Esophagus muscularis mucosa (tissue), 4 donors: ENCODE measurements around the gene SARS2. TPM values are rescaled to one million over a fixed set of nuclear protein-coding genes. Genes with fewer than 3 reads are reported as not detected.
"Not testable (repeated sequence)": the region's sequence is repeated elsewhere in the genome, so short reads cannot be mapped to it uniquely, and the experiment has no call there.

Experiments
- DNase-seq: peaks from one replicate; pipeline ENCODE4 v3.0.0-alpha.2; 2017; ENCODE audit errors: extremely low spot score
- H3K27ac ChIP-seq, 4 donors: fragments of 200-600 bp; sonication (generic); replicated peaks in 1 of 4; 1 replicate in 3 of 4; 2 replicates in 1 of 4; pipeline ENCODE4 v1.5.1; 2016 to 2019; ENCODE audit warnings: mild to moderate bottlenecking in 1 of 4
- H3K27me3 ChIP-seq, 4 donors: fragments of 200-600 bp; sonication (generic); one replicate each; pipeline versions ENCODE4 v1.5.1 to v1.6.0; 2016 to 2019
- H3K36me3 ChIP-seq, 4 donors: fragments of 200-600 bp; sonication (generic); one replicate each; pipeline ENCODE4 v1.5.1; 2016 to 2019
- H3K4me1 ChIP-seq, 4 donors: fragments of 200-600 bp; sonication (generic); one replicate each; pipeline ENCODE4 v1.5.1; 2016 to 2019
- H3K4me3 ChIP-seq, 4 donors: fragments of 200-600 bp; sonication (generic); 1 replicate in 2 of 4; 2 replicates in 2 of 4; pipeline ENCODE4 v1.5.1; 2016 to 2019; ENCODE audit warnings: mild to moderate bottlenecking in 4 of 4, moderate library complexity in 1 of 4
- H3K9me3 ChIP-seq, 4 donors: fragments of 200-600 bp; sonication (generic); 1 replicate in 3 of 4; 2 replicates in 1 of 4; pipeline ENCODE4 v1.5.1; 2016 to 2019
- CTCF ChIP-seq, 3 experiments: fragments of 200-600 bp in 2 of 3; fragments of 450-650 bp in 1 of 3; sonication (generic) in 2 of 3; IDR thresholded peaks; one replicate each; pipeline ENCODE4 v1.5.1; 2017 to 2019; ENCODE audit warnings: antibody characterized with exemption in 3 of 3, mild to moderate bottlenecking in 2 of 3, moderate library complexity in 1 of 3
- EP300 ChIP-seq: sonication (generic); formaldehyde crosslinking; IDR thresholded peaks from one replicate; pipeline ENCODE4 v1.6.1; 2017; ENCODE audit warnings: antibody characterized with exemption
- POLR2A ChIP-seq: fragments of 450-650 bp; IDR thresholded peaks from one replicate; pipeline ENCODE4 v1.6.1; 2017; ENCODE audit warnings: antibody characterized with exemption, moderate library complexity, mild to moderate bottlenecking, low read depth
- POLR2AphosphoS5 ChIP-seq, 2 donors: sonication (generic); formaldehyde crosslinking; IDR thresholded peaks; one replicate each; pipeline ENCODE4 v1.6.1; 2017; ENCODE audit warnings: antibody characterized with exemption in 2 of 2
- WGBS: methylation state at CpG from one replicate; pipeline ENCODE4 v1.1.5; 2018; 5-methylcytosine and 5-hydroxymethylcytosine counted together
- intact Hi-C: fragments of 100-400 bp; cut with DNase I; formaldehyde crosslinking; loops from one replicate; pipeline ENCODE4 v1.15.1; 2023
- total RNA-seq, 4 donors: library from RNA; depleted of rRNA; stranded (reverse); fragments of >200 nt; gene quantifications; one replicate each; pipeline versions ENCODE4 v1.1.0 to v1.2.1, GENCODE V29; 2016

The SARS2 gene
- total RNA-seq, 4 donors from 2014 or later: 6.8 to 14.6 (median 9.1) TPM

- Histone ChIP-seq H3K4me3 (peak overlapping the region; percentile 69 to 88 (median 70)), H3K36me3 (no peaks in the 10 kb centered on the region), H3K9me3 (no peaks in the 10 kb centered on the region), H3K27ac (peak overlapping the region; percentile 90 to 97 (median 92)), H3K27me3 (peaks cover 0 to 8% (median 0%) of the 10 kb centered on the region in 4 donors), H3K4me1 (peaks cover 13 to 36% (median 33%) of the 10 kb centered on the region in 4 donors)
- DNase-seq: no peak
- 4% methylated on average over 12 of the region's 22 CpGs for WGBS
- intact Hi-C loops: no loop called here
- TF ChIP-seq EP300: no peak
- TF ChIP-seq CTCF (IDR thresholded peaks at IDR 0.05): no peak
Measured at GRCh38 chr19:38975861-38976271, 45.3 kb upstream of the SARS2 start.

- peak within 1 kb of the TSS; percentile 90 to 97 (median 92) for H3K27ac ChIP-seq
- peak within 1 kb of the TSS; percentile 69 to 88 (median 70) for H3K4me3 ChIP-seq
- H3K4me1 ChIP-seq: peaks cover 13 to 39% (median 33%) of the 10 kb centered on the region in 4 donors
- H3K9me3 ChIP-seq: no peaks in the 10 kb centered on the region
- intact Hi-C loops: no loop called here
- WGBS: 5% methylated on average over 23 of the region's 63 CpGs
- no peak for DNase-seq
- peaks cover 0 to 4% (median 0%) of the 10 kb centered on the region in 4 donors for H3K36me3 ChIP-seq
- H3K27me3 ChIP-seq: peaks cover 0 to 8% (median 0%) of the 10 kb centered on the region in 4 donors
- TF ChIP-seq POLR2AphosphoS5 (IDR thresholded peaks at IDR 0.05) (peak in 1 of 2 donors; percentile 12), CTCF (IDR thresholded peaks at IDR 0.05) (no peak)
Measured at GRCh38 chr19:38975214-38975860, 44.8 kb upstream of the SARS2 start, which contains the start of gene FBXO17. Gene FBXO17, minus strand, starts transcription at chr19:38975742. Its CDS starts 25,423 bp downstream, at chr19:38950319.

GRCh38 chr19:38974624-38975213, 44.2 kb upstream of the SARS2 start:
- Histone ChIP-seq H3K9me3 (no peaks in the 10 kb centered on the region), H3K4me3 (peak overlapping the region; percentile 69 to 88 (median 70)), H3K27me3 (peaks cover 0 to 8% (median 0%) of the 10 kb centered on the region in 4 donors), H3K4me1 (peaks cover 13 to 39% (median 33%) of the 10 kb centered on the region in 4 donors), H3K27ac (peak overlapping the region; percentile 90 to 97 (median 92)), H3K36me3 (peaks cover 0 to 6% (median 0%) of the 10 kb centered on the region in 4 donors)
- WGBS: 34% methylated on average over 19 of the region's 19 CpGs
- peak; percentile 93 for DNase-seq
- no peak for TF ChIP-seq EP300
- intact Hi-C loops: no loop called here

- TF ChIP-seq CTCF (IDR thresholded peaks at IDR 0.05) (no peak), POLR2A (no peak), POLR2AphosphoS5 (IDR thresholded peaks at IDR 0.05) (no peak), EP300 (no peak)
- Histone ChIP-seq H3K27ac (no peak overlapping the region), H3K4me3 (no peak overlapping the region), H3K9me3 (no peaks in the 10 kb centered on the region), H3K27me3 (peaks cover 0 to 8% (median 0%) of the 10 kb centered on the region in 4 donors), H3K36me3 (peaks cover 0 to 21% (median 1%) of the 10 kb centered on the region in 4 donors), H3K4me1 (peaks cover 13 to 36% (median 30%) of the 10 kb centered on the region in 4 donors)
- WGBS: 83% methylated on average over 2 of the region's 2 CpGs
- no peak for DNase-seq
- intact Hi-C loops: no loop called here
Measured at GRCh38 chr19:38971672-38972071, 41.1 kb upstream of the SARS2 start.

GRCh38 chr19:38970664-38971532, 40.3 kb upstream of the SARS2 start:
- 82% methylated on average over 12 of the region's 12 CpGs for WGBS
- Histone ChIP-seq H3K4me1 (peaks cover 6 to 28% (median 23%) of the 10 kb centered on the region in 4 donors), H3K36me3 (peaks cover 0 to 29% (median 1%) of the 10 kb centered on the region in 4 donors), H3K27ac (no peak overlapping the region), H3K9me3 (no peaks in the 10 kb centered on the region), H3K27me3 (peaks cover 0 to 8% (median 0%) of the 10 kb centered on the region in 4 donors), H3K4me3 (no peak overlapping the region)
- TF ChIP-seq POLR2A (no peak), CTCF (IDR thresholded peaks at IDR 0.05) (no peak), POLR2AphosphoS5 (IDR thresholded peaks at IDR 0.05) (no peak), EP300 (no peak)
- no peak for DNase-seq
- intact Hi-C loops: no loop called here

- WGBS: 98% methylated on average over 5 of the region's 5 CpGs
- not testable (repeated sequence) for H3K9me3 ChIP-seq, H3K4me3 ChIP-seq, H3K27ac ChIP-seq, H3K27me3 ChIP-seq, DNase-seq
- intact Hi-C loops: loop anchor here (10.0 kb wide), 1 partner anchor 359 kb away; the partner anchor contains the start of gene LRFN1
- Histone ChIP-seq H3K4me1 (peaks cover 0 to 15% (median 10%) of the 10 kb centered on the region in 4 donors), H3K36me3 (peaks cover 0 to 33% (median 4%) of the 10 kb centered on the region in 4 donors)
Measured at GRCh38 chr19:38966149-38966548, 35.6 kb upstream of the SARS2 start.
